GM19238 (cell line): ENCODE results near the gene LRMDA.

Experiments used
- DNase-seq: peaks from one replicate; pipeline ENCODE4 v3.0.0; 2011; ENCODE audit warnings: low spot score; ENCODE audit not compliant: insufficient read length

The LRMDA gene

DNA sequence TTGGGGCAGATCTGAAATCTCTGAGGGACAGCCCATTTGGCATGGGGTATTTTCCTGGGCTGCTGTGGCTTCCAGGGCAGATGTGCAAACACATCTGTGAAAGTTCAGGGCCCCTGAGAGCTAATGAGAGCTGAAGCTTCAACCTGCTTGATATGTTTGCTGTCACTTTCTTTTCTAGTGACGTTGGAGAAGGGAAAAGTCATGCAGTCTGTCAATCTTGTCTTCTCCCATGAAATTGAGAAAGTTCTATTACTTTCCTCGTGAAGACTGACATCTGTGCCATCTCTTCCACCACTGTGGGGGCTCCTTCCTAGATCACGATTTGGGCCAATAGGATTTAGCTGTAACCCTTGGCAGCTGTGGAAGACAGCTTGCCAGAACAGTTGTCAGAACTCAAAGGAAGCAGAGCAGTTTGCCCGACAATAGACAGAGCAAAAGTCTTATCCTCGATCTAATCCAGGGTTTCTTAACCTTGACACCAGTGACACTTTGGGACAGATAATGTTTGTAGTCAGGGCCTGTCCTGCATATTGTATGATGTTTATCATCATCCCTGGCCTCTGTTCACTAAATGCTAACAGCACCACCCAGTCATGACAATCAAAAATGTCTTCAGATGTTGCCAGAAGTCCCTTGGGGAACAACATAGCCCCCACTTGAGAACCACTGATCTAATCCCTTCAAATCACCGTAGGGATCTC lies 586.5 kb downstream of the LRMDA start:
- DNase-seq = no peak

DNA sequence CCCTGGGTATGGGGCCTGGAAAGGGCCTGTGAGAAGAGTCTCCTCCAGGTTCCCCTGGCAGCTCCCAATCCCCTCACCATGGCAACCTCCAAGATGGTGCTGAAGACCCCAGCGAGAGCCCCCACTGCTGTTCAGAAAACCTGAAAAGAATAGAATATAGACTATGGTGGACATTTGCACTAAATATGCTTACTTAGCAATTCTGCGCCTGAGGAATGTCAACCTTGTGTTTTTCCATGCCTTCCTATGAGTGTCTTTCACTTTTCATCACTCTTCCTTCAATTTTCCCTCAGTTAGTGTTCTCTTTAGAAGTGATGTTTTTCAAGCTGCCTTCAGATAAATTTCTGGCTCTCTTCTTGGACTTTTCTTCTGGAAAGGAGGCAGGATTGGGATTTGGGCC lies 589.2 kb downstream of the LRMDA start:
- DNase-seq = no peak

DNA sequence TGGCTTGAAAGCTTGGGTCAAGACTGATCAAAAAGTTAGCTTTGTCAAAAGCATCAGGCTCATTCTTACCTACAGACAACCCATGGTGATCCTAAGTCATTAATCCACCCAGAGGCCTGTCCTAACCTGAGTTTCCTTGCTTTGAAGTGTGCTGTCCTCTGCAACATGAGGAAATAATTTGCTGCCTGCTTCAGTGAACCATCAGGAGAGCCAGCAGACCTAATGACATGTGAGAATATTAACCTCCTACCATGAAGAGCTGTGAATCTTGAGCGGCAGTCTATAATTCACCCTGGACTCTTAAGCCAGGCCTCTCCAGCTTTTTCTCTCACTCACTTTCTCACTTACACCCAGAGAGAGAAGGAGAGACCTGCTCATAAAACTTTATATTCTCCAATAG lies 590.0 kb downstream of the LRMDA start:
- DNase-seq = no peak

DNA sequence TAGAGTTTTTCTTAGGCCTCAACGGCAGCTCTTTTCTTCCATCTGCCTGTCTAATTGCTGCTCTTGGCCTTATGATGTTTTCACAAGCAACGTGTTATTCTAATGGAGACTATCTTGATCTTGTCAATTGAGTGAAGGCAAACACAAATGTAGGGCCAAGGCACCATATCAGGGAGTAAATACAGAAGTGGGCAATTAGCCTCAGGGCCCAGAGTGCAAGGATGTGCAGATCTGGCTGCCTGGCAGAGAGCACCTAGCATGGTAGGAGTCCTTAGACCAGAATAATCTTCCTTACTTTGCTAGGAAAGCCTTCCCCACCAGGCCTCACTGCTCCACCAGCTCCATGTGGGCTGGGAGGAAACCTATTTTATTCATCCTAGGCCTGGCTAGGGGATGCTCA lies 590.9 kb downstream of the LRMDA start:
- DNase-seq = no peak

DNA sequence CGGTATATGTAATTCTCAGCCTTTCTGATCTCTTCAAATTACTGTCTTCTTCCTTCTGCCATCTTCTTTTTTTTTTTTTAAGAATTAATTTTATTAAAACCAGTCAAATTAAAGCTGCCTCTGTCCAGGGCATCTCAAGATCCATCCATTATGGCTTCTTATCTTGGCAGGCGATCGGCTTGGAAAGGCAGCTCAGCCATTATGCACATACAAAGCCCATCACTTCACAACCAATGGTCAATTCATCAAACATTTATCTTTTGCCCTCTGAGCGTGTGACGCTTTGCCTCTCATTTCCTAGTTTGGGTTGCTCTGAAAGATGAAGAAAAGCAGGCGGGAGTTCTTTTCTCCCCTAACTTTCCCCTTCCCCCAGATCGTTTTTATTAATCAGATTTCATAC lies 591.6 kb downstream of the LRMDA start:
- no peak for DNase-seq

DNA sequence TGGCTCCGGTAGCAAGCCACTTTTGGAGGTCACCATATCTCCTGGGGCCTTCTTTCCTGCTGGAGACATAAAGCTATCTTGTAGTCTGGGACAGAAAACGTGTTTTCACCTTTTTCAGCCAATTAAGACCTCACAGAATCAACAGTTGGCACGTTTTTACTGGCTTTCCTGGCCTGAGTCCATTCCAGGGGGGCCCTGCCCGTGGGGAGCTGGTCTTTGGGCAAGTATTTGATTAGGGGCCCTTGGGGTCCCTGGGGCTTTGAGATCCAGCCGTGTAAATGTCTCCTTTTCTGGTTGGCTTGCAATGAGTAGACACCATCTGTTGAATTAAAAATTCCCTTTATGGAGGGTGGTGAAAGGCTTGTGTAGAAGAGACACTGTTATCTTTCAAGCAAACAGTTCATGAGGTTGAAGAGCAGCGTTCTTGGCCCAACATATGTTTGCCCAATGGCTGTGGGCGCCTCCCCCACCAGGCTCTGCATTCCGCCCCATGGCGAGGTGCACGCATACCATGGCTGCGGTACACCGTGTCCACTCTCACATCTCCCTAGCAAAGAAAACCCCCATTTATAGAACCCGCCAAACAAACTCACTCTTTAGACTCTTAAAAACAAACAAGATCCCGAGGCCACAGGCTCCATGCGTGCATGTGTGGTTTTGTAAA lies 593.2 kb downstream of the LRMDA start:
- no peak for DNase-seq

DNA sequence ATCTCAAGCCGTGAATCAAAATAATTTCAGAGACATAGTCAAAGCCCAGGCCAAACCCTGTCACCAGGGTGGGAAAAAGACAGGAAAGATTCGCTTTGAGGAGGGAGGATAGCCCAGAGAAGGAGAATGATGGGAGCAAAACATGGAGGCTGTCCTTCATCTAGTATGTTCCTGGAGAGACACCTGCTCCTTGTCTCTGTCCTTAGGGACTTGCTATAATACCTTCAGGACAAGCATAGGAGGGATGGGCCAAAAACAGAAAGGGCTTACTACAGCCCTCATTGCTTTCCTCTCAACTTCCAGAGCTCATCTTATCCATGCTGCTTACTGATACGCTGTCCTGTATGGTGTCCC lies 593.7 kb downstream of the LRMDA start:
- DNase-seq = no peak

DNA sequence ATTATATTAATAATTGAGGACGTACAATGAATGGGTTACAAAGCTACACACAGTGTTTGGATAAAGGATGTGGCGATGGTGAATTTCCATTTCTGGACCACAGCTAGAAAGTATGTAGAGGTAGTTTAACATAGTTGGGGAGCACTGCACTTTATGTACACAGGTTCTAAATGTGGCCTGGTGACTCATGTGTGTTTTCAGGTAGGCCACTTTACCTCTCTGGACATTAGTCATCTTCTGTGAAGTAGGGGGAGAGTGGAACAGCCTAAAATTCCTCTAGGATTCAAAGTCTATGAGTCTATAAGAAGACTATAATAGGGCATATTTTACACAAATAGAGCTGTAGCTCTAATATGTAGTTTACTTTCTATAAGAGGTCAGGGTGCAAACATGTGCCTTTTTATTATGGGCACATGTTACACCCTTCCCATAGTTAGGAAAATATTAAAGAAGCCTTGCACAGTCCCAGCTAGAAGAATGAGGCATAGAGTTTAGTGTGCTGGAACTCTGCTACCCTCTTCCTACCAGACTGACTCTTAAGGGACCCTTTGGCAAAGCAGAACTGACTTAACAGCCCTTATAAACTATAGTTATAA lies 594.9 kb downstream of the LRMDA start:
- no peak for DNase-seq

DNA sequence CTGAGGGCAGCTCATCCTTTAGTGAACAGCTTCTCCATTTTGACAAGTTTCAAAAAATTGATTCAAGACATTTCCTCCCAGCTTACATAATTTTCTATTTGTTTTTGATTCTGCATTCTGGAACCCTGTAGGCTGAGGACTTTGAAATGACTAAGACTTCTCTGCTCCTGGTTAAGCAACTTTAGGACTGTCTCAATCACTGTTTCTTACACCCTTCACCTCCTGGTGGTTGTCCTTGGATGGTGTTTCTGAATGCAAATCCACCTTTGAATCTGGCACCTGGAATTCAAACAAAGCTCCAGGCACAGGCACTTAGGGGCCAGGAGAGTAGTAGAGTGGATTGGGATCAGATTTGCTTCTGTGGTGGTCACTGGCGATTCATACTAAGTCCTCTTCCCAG lies 595.5 kb downstream of the LRMDA start:
- no peak for DNase-seq

DNA sequence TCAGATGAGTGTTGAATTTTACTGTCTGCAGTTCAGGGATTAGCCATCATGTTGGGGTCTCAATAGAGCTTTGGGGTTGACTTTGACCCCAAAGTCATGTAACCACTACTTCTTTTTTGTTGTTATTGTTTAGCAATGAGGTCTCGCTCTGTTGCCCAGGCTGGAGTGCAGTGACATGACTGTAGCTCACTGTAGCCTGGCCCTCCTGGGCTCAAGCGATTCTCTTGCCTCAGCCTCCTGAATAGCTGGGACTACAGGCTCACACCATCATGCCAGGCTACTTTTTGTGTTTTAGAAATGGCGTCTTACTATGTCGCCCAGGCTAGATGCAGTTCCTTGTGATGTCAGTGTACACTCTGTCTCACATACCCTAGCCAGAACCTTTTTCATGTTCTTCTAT lies 598.4 kb downstream of the LRMDA start:
- no peak for DNase-seq

DNA sequence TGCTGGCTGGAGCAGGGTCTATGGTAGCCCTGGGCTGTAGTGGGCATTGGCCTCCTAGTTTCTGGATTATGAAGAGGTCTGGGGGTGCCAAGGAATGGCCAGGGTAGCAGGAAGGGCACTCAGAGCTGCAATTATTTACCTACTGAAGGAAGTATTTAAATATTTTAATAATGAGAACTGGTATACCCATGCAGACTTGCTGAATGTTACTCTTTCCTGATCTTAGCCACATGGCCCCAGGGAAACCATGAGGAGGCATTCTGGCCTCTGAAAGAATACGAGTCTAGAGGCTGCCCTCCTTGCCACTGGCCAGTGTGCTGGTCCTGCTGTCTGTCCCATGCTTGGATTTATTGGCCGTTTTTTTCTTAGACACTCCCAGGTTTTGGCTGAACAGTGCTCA lies 599.7 kb downstream of the LRMDA start:
- DNase-seq = no peak

DNA sequence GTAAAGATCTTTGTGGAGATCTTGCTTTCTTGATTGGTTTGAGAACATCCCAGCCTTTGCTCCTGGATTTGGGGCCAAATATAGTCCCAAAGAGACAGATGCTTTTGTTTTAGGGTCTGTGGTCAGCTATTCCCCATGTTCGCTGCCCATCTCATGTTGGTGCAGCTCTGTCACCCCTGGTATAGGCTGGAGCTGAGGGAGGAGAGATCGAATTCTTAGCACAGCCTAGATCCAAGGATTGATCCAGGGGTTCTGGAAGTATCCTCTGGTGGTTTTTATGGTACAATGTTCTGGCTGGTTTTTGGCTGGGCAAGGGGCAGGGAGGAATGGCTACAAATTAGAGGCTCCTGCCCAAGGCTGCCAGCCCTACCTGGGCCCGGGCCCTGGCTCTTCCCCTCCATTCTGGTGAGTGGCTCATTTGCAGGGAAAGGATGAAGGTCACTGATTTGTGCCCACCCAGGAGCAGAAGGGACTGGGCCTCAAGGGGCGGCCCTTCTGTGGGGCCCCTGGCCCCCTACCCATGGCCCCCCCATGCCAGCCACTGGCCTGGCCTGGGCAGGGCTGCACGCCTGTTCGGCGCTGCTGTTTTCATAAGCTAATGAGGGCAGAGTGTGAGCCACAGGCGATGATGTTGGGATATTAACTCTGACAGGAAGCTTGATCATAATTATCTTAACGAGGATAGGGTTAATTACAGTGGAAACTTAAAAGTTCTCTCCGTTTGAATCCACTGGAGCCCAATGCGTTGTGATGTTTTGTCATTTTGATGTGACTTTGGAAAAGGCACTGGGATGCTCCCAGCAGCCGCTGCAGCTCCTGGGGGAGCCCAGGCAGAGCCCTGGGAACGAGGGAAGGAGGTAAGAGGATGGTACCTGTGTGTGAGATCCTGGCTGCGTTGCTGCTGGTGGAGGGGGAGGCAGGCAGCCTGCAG lies 600.6 kb downstream of the LRMDA start:
- no peak for DNase-seq

DNA sequence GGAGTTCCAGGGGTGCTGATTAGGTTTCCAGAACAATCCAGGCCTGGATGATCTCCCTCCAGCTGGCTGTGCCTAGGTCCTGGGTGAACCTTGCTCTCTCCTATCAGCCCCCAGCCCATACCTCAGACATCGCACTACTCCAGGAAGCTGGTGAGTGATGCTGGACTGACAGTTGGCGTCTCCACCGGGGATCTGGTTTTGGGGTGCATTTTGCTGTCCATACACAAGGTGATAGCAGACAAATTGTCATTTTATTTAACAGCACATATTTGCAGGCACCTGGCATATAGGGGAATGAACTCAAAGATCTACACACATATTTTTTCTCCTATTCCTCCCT lies 601.2 kb downstream of the LRMDA start:
- no peak for DNase-seq

DNA sequence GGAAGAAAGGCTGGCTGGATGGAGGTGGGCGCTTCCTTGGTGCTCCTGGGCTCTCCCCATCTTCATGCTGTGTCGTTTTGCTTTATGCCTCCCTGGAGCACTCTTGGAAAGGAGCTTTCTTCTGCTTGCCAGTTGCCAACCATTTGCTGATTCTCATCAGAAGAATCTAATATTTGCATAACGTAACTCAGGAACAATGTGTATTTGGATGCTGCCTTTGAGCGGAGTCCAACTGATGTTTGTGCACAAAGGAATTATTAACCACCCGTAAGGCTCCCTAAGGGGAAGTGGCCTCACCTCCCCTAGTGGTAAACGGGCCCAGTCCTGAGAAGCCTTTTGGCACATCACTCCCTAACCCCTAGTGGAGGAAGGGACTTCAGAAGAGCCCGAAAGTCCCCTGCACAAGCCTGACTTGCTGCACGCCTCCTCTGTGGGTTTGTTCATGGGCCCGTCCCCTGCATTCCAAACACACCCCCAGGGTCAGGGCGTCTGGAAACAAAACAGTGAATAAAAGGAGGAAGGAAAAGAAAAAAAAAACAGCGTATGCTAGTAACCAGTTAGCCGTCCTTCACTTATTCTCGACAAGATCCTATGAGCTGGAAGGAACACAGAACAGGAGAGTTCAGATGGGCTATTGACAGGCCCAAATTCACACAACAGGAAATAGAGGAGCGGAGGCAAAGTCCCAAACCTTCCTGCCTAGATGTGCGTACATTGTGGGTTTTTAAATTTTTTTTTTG lies 602.2 kb downstream of the LRMDA start:
- DNase-seq = peak; percentile 11

DNA sequence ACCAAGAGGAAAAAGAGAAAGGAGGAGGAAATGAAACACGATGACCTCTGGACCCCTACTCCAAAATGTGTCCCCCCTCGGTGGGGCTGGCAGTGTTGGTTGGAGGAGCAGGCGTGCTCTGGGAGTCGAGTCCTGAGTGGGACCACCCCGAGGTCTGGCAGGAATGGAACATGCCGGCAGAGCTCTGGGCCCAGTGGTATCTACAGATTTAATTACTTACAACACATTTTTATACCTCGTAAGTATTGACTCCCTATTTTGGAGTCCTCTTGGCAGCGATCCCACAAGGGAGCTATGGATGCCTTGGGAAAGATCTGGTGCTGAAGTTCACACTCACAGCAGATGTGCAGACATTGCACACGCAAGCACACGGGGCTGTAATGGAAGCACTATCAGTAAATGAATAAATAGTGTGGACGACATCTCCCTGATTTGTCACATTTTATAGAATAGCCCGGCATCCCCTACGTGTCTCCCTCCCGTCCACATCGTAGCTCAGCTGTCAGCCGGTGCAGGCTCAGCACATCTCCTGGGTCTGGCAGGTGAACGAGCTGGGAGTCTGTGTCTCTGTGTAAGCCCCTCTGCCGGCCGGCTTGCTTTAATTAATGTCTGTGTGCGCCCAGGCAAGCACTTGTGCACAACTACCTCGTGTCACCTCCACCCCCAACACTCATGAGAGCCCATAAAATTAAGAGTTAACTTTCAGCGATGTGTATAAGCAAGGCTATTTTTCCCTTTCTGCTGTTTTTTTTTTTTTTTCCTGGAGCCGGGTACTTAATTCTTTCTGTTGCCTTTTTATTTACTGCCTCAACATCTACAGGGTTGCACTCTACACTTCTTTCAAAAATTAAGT lies 603.2 kb downstream of the LRMDA start:
- DNase-seq = no peak

DNA sequence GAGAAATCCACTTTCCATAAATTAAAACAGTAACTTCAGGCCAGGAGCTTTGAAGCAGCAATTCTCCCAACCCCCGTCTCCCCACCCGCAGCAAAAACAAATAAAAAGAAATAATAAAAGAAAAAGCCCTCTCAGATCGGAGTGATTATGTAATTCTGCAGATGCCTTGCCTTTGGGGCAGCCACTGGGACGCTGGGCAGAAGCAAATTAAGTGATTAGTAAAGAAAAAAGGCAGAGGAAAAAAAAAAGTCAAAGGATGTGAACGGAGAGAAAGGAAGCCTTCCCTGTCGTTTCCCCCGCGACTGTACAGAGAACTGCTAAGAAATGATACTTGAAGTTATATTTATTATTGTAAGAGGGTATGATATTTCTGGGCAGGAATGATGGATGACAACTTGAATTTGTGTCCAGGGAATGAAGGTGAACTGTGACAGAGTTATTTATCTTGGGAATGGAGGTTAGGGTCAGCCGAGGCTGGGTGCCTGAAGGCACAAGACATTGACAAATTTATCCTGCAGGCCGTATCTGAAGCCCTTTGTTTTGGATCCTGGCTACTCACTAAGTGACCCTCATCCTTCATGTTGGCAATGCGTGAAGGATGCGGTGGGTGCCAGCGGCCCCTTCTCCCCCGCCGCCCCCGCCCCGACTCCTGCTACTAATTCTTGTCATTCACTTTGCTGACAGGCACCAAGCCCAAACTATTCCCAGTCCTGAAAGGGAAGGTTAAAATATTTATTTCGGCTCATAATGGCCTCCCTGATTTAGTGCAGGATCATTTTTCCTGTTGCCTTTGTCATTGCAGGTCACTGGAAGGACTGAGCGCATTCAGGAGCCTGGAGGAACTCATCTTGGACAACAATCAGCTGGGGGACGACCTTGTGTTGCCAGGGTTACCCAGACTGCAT lies 604.0 kb downstream of the LRMDA start:
- DNase-seq = no peak

DNA sequence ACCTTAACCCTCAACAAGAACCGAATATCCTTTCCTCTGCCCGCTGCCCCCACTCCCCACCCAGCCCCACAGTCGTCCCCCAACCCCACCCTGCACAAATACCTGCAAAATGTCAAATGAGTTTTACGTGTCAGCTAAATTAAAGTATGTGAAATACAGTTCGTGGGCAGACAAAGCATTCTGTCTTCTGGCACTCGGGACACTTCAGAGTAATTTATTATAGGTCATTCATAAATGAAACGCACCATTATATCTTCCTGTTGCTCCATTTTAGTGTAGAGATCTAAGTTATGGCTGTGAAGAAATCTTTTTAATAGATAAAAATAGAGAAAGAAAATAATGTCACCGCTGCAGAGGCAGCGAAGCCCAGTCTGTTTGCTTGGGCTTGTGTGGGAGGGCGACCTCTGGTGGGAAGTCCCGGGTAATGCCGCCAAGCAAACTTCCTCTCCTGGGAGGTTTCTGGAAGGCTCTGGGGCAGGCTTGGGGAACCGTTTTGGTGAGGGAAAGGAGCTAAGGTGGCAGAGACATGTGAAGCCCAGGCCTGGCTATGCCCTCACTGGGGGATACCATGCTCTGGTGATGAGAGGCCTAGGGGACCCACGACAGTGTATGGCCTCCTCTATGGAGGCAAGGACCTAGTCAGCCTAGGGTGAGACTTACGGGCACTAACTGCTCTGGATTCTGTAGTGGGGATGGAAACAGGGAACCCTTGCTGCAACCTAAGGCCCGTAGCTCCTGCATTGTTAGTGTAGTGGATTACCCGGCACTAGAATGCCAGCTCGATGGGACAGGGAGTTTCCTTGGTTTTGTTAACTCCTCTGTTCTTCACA lies 604.9 kb downstream of the LRMDA start:
- DNase-seq = peak; percentile 53

DNA sequence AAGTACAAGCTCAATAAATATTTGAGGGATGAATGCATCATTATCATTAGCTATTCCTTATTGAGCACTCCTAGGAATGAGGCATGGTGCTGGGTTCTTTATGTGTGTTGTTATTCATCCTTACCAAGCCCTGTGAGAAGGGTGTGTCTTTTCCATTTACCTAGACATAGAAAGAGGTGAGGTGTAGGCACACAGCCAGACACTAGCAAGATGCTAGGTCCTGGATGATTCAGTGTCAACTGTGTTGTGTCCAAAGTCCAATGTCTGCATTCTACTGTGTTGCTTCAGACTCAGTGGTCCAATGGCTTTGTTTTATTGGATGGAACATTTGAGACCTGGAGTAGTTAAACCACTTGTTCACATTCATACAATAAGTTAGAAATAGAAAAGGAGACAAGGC lies 605.5 kb downstream of the LRMDA start:
- DNase-seq = no peak
